GM21381 (cell line): Measurements from ENCODE around the gene HLA-DQA1.
"Not testable (repeated sequence)": the region's sequence is repeated elsewhere in the genome, so short reads cannot be mapped to it uniquely, and the experiment has no call there.

ENCODE experiments used
- ATAC-seq: cut with Tn5 transposase; IDR thresholded peaks from one replicate; pipeline ENCODE4 v1.9.1; 2021; ENCODE audit warnings: mild to moderate bottlenecking, moderate library complexity; ENCODE audit not compliant: unreplicated experiment

Gene HLA-DQA1

GRCh38 chr6:32637219-32637880 is at the start of gene HLA-DQA1:
Gene HLA-DQA1 (plus strand): TSS chr6:32637406. CDS start chr6:32637459, 53 bp downstream.
- peak; percentile 71 for ATAC-seq

- no peak for ATAC-seq
These were observed 49.0 kb upstream of the HLA-DQA1 start for GRCh38 chr6:32588156-32588555.

GRCh38 chr6:32589596-32590449 is 47.4 kb upstream of the HLA-DQA1 start, which contains the start of gene HLA-DRB1:
Gene HLA-DRB1 (minus strand): TSS chr6:32589848. CDS start chr6:32589742, 106 bp downstream.
- peak; percentile 84 for ATAC-seq

GRCh38 chr6:32590713-32591112 is 46.5 kb upstream of the HLA-DQA1 start:
- ATAC-seq = not testable (repeated sequence)

DNA sequence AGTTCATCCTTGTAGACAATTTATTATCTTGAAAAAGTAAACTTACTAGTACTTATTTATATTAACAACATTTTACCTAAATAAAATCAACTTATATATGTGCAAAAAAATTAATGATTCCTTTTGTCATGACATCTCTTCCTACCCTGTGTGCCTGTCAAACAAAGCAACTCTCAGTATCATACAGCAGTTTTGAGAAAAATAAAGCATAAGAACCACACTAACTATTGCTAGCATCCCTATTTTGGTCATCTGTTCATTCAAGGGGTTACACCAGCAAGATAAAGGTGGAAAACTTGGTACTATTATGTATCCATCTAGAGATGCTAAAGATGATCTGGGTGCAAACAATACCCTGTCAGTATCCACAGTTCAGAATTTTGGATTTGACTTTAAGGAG is 40.2 kb upstream of the HLA-DQA1 start:
- no peak for ATAC-seq

GRCh38 chr6:32602383-32602782 is 34.8 kb upstream of the HLA-DQA1 start:
- no peak for ATAC-seq

DNA sequence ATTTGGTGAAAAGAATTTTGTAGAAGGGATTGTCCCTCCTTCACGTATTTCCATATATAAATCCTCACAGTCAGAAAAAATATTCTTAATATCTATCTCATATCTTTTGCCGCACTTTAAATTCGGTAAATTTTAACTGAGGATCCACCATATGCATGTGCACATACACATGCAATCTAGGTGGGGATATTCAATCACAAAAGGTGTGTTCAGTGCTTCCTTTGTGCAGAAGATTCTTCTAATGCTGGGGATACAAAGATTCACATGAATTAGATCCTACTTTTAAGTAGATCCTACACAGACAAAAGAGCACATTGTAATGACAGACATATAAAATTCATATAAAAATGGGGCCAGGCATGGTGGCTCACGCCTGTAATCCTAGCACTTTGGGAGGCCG is 34.0 kb upstream of the HLA-DQA1 start:
- no peak for ATAC-seq

GRCh38 chr6:32603888-32604287 is 33.3 kb upstream of the HLA-DQA1 start:
- no peak for ATAC-seq

- no peak for ATAC-seq
These were observed 32.8 kb upstream of the HLA-DQA1 start for GRCh38 chr6:32604434-32604877.

- no peak for ATAC-seq
These were observed 29.8 kb upstream of the HLA-DQA1 start for GRCh38 chr6:32607263-32607987.

DNA sequence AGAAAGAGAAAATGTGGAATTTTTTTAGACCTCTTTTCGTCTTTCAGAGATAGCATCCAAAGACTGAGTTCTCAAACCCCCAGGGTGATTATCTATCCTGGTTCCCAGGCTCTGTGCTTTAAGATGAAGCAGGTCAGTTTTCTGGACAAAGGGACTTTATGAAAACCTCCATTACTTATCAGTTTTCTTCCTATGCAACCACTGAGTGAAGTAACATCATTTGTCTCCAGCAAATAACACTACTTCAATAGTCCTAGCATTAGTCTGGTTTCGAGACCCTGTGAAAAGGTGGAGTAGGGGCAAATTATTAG is 29.3 kb upstream of the HLA-DQA1 start:
- ATAC-seq = no peak

- ATAC-seq = no peak
These were observed 28.8 kb upstream of the HLA-DQA1 start for GRCh38 chr6:32608362-32608761.

GRCh38 chr6:32609391-32609730 is 27.8 kb upstream of the HLA-DQA1 start:
- ATAC-seq = no peak

GRCh38 chr6:32609731-32610640 is 27.2 kb upstream of the HLA-DQA1 start:
- peak; percentile 89 for ATAC-seq

GRCh38 chr6:32610682-32611296 is 26.4 kb upstream of the HLA-DQA1 start:
- no peak for ATAC-seq

- no peak for ATAC-seq
These were observed 23.7 kb upstream of the HLA-DQA1 start for GRCh38 chr6:32613475-32613874.

- ATAC-seq = no peak
These were observed 22.7 kb upstream of the HLA-DQA1 start for GRCh38 chr6:32614366-32615081.

- no peak for ATAC-seq
These were observed 21.2 kb upstream of the HLA-DQA1 start for GRCh38 chr6:32615885-32616532.

DNA sequence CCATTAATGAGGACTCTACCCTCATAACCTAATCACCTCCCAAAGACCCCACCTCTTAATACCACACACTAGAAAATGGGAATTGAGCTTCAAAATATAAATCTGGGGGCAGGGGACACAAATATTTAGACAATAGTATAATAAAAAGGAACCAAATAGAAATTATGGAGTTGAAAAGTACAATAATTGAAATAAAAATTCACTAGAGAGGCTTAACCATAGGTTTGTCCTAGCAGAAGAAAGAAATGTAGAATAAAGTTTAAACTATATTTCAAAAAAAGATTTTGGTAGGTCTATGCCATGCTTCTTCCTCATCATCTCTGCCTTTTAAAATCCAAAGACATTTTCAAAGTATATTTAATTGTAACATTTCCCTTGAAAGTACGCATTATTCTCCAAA is 19.5 kb upstream of the HLA-DQA1 start:
- no peak for ATAC-seq
